Ureter (tissue), 1 donor: ENCODE results near the gene ZSWIM4. TPM values are rescaled to one million over a fixed set of nuclear protein-coding genes. Genes with fewer than 3 reads are reported as not detected.

Source experiments
- DNase-seq: peaks from one replicate; pipeline ENCODE4 v3.0.0-alpha.2; 2020; ENCODE audit warnings: low spot score
- total RNA-seq: library from RNA; stranded (reverse); gene quantifications from one replicate; pipeline ENCODE4 v1.2.4, GENCODE V29; 2023
- donor health status: DM: yes; HTN: yes; CAD: no.

The ZSWIM4 gene
- total RNA-seq, 1 donor from 2014 or later, result 8.1 TPM

- DNase-seq, result no peak
Measured at GRCh38 chr19:13835791-13836723, 40.8 kb downstream of the ZSWIM4 start.

GRCh38 chr19:13838435-13839129, 43.3 kb downstream of the ZSWIM4 start:
- no peak for DNase-seq

DNA sequence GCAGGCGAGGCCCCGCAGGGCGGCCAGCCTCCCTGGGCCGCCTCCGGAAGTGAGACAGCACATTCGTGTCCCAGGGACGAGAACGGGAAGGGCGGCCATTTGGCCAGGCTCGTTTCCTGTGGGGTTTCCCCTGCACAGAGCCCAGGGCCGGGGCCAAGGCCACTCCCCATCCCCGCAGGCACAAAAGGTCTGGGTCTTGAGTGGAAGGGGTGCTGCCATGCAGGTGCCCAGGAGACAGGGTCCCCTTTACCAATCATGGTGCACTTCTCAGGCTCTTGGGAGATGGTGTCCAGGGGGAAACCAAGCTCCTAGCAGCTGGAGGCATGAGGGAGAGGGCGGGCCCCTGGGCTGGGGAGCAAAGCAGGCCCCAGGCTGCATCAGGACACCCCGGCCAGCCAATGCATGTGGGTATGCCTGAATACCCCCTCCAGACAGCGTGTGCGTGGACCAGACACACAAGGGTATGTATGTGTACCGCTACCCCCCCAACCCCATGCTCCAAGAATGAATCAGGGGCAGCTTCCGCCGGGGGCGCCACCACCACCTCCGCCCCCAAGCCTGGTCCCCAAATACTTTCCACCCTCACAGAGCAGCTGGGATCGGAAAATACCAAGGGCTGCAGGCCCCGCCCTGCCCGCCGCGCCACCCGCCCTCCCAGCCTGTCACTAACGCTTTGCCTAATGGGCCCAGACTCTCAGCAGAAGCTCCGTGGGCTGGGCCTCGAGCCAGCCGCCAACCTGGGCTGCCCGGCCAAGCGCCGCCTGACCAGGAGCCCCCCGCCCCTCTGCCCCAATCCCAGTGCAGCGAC, 44.1 kb downstream of the ZSWIM4 start:
- peak; percentile 91 for DNase-seq

DNA sequence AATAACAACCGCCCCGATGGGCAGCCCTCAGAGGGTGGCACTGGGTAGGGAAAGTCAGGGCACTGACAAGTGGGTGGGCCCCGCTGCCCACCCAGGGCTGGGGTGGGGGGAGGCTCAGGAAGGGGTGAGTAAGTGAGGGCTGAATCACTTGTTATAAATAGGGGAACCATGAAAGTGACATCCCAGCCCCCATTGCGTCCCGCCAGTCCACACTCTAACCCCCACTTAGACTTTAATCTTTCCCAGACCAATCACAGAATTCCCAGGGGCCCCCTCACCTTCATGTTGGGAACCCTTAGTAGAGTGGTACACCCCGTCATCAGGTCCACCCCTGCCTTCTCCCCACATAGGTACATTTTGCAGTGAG, 44.7 kb downstream of the ZSWIM4 start:
- DNase-seq, result no peak

DNA sequence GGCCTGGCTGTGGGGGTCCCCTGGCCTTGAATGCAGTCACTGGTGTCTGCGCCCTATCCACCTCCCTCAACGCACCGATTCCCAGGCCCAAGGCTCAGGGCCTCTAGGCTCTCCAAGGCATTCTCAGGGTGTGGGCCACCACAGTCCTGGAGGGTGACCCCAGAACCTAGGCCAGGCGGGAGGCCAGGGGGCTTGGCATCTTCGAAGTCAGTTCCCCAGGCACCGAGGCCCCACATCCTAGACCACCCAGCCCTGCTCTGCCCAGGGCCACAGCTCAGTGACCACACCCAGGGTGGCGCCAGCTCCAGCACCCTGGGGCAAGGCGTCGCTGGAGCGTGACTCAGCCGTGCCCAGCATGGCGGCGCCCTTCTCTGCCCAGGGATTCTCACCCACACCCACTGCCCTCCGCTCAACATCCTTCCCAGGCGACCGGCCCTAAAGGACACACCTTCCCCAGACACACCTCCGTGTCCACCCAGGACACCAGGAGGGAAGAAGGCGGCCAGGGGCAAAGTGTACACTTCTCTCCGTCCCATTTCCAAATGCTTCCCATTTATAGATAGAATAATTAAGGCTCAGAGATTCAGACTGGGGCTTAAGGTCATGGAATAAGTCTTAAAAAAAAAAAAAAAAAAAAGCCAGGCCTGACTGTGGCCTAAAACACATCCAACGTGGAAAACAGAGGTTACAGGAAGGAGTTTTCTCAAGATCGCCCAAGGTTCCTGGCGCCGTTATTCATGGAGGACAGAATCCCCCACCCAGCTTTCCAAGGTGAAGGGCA, 45.3 kb downstream of the ZSWIM4 start:
- peak; percentile 76 for DNase-seq

- DNase-seq, result peak; percentile 85
Measured at GRCh38 chr19:13841086-13841961, 46.1 kb downstream of the ZSWIM4 start.

- DNase-seq, result no peak
Measured at GRCh38 chr19:13841962-13842290, 46.7 kb downstream of the ZSWIM4 start.

- peak; percentile 90 for DNase-seq
Measured at GRCh38 chr19:13842291-13843103, 47.3 kb downstream of the ZSWIM4 start.

GRCh38 chr19:13843104-13843921, 48.1 kb downstream of the ZSWIM4 start:
- no peak for DNase-seq

GRCh38 chr19:13844130-13844631, 48.9 kb downstream of the ZSWIM4 start:
- no peak for DNase-seq

DNA sequence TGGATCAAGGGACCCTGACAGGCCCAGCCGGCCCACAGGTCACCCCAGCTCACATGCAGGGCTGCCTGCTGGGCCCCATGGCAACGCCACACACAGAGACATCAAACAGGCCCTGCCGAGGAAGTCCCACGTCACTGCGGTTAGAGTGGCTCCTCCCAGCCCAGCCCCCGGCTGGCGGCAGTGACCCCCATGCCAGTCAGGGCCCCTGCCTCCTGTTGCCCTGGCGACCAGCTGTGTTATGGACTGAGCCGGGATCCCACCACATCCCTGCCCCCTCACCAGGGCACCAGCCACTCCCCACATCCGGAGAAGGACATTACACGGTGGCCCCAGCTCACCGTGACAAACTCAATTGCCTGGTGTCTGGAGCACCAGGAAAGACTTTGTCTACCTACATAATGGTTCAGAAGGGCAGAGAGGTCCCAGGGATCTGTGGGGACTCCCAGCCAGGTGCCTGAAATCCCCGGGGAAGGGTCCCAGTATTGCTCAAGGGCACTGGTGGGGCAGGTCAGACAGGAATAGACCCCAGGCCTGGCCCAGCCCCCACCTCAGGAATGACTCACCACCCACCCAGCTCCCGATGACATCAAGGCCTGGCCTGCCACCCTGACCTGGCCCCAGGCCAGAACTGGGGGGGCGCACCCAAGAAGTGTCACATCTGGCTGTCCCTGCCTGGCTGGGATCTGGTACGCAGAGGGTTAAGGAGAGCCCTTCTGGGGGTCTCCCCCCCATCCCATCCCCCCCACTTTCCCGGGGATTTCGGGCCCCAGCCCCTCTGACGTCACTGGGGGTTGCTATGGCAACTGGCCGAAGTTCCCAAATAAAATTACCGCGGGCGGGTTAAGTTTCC, 51.5 kb downstream of the ZSWIM4 start:
- DNase-seq, result peak; percentile 93

GRCh38 chr19:13847407-13848339, 52.4 kb downstream of the ZSWIM4 start:
- peak; percentile 94 for DNase-seq

- DNase-seq, result no peak
Measured at GRCh38 chr19:13848340-13848677, 53.1 kb downstream of the ZSWIM4 start.

- no peak for DNase-seq
Measured at GRCh38 chr19:13848798-13849676, 53.8 kb downstream of the ZSWIM4 start.
